ENCODE results near the gene KDM4C. TPM values are rescaled to one million over a fixed set of nuclear protein-coding genes. Genes with fewer than 3 reads are reported as not detected.

Gene KDM4C
- total RNA-seq, 1 experiment from 2014 or later: 16.2 TPM

- Mint-ChIP-seq H3K4me3 (ENCODE audit: low read depth, unreplicated experiment) (no peak overlapping the region), H3K9me3 (ENCODE audit: low read depth, unreplicated experiment) (no peaks in the 10 kb centered on the region), H3K36me3 (ENCODE audit: insufficient read depth, unreplicated experiment) (no peaks in the 10 kb centered on the region), H3K27me3 (ENCODE audit: unreplicated experiment) (no peaks in the 10 kb centered on the region), H3K4me1 (ENCODE audit: low read depth, unreplicated experiment) (no peaks in the 10 kb centered on the region), H3K27ac (ENCODE audit: unreplicated experiment) (no peak overlapping the region)
- DNase-seq: no peak
- intact Hi-C loops (cut with micrococcal nuclease; ENCODE audit: unreplicated experiment): no loop called here
- no peak for TF ChIP-seq CTCF (IDR thresholded peaks at IDR 0.05; ENCODE audit: unreplicated experiment)
- BruUV-seq (replicated peaks): no TSS peak
- CTCF ChIA-PET: no interaction called here
Observed at GRCh38 chr9:6922124-6922676, 164.4 kb downstream of the KDM4C start.

- Mint-ChIP-seq H3K9me3 (ENCODE audit: low read depth, unreplicated experiment) (no peaks in the 10 kb centered on the region), H3K4me1 (ENCODE audit: low read depth, unreplicated experiment) (no peaks in the 10 kb centered on the region), H3K4me3 (ENCODE audit: low read depth, unreplicated experiment) (no peak overlapping the region), H3K27ac (ENCODE audit: unreplicated experiment) (no peak overlapping the region), H3K27me3 (ENCODE audit: unreplicated experiment) (no peaks in the 10 kb centered on the region), H3K36me3 (ENCODE audit: insufficient read depth, unreplicated experiment) (no peaks in the 10 kb centered on the region)
- no TSS peak for BruUV-seq (replicated peaks)
- CTCF ChIA-PET: no interaction called here
- DNase-seq: no peak
- TF ChIP-seq CTCF (IDR thresholded peaks at IDR 0.05; ENCODE audit: unreplicated experiment): no peak
- intact Hi-C loops (cut with micrococcal nuclease; ENCODE audit: unreplicated experiment): no loop called here
Observed at GRCh38 chr9:6922680-6923079, 164.9 kb downstream of the KDM4C start.

- CTCF ChIA-PET: no interaction called here
- Mint-ChIP-seq H3K27ac (ENCODE audit: unreplicated experiment) (no peak overlapping the region), H3K4me3 (ENCODE audit: low read depth, unreplicated experiment) (no peak overlapping the region), H3K36me3 (ENCODE audit: insufficient read depth, unreplicated experiment) (no peaks in the 10 kb centered on the region), H3K27me3 (ENCODE audit: unreplicated experiment) (no peaks in the 10 kb centered on the region), H3K9me3 (ENCODE audit: low read depth, unreplicated experiment) (no peaks in the 10 kb centered on the region), H3K4me1 (ENCODE audit: low read depth, unreplicated experiment) (no peaks in the 10 kb centered on the region)
- no TSS peak for BruUV-seq (replicated peaks)
- intact Hi-C loops (cut with micrococcal nuclease; ENCODE audit: unreplicated experiment): no loop called here
- TF ChIP-seq CTCF (IDR thresholded peaks at IDR 0.05; ENCODE audit: unreplicated experiment): no peak
- no peak for DNase-seq
Observed at GRCh38 chr9:6923086-6923485, 165.3 kb downstream of the KDM4C start.

GRCh38 chr9:6924149-6924548 is 166.4 kb downstream of the KDM4C start:
- no peaks in the 10 kb centered on the region for H3K36me3 Mint-ChIP-seq (ENCODE audit: insufficient read depth, unreplicated experiment)
- H3K4me3 Mint-ChIP-seq (ENCODE audit: low read depth, unreplicated experiment): no peak overlapping the region
- intact Hi-C loops (cut with micrococcal nuclease; ENCODE audit: unreplicated experiment): no loop called here
- TF ChIP-seq CTCF (IDR thresholded peaks at IDR 0.05; ENCODE audit: unreplicated experiment): no peak
- no peaks in the 10 kb centered on the region for H3K4me1 Mint-ChIP-seq (ENCODE audit: low read depth, unreplicated experiment)
- no peaks in the 10 kb centered on the region for H3K27me3 Mint-ChIP-seq (ENCODE audit: unreplicated experiment)
- CTCF ChIA-PET: no interaction called here
- no TSS peak for BruUV-seq (replicated peaks)
- H3K27ac Mint-ChIP-seq (ENCODE audit: unreplicated experiment): no peak overlapping the region
- DNase-seq: no peak
- H3K9me3 Mint-ChIP-seq (ENCODE audit: low read depth, unreplicated experiment): no peaks in the 10 kb centered on the region
